Thoracic aorta (tissue), 2 donors: Measurements from ENCODE around the gene AJM1. TPM values are rescaled to one million over a fixed set of nuclear protein-coding genes. Genes with fewer than 3 reads are reported as not detected.
"Not testable (repeated sequence)": the region's sequence is repeated elsewhere in the genome, so short reads cannot be mapped to it uniquely, and the experiment has no call there.

ENCODE experiments used
- ATAC-seq: fragments of 150-250 bp; one replicate; pipeline ENCODE4 v1.8.0; 2017; ENCODE audit warnings: low read depth; ENCODE audit not compliant: insufficient number of reproducible peaks, low FRiP score
- DNase-seq: peaks from one replicate; pipeline ENCODE4 v3.0.0-alpha.2; 2020; ENCODE audit warnings: low spot score
- H3K27ac ChIP-seq, 2 donors: fragments of 200-600 bp; sonication (generic); 1 replicate in 1 of 2; 2 replicates in 1 of 2; pipeline ENCODE4 v1.5.1; 2016; ENCODE audit warnings: mild to moderate bottlenecking in 2 of 2, moderate library complexity in 2 of 2
- H3K27me3 ChIP-seq: fragments of 200-600 bp; sonication (generic); replicated peaks from 2 replicates; pipeline ENCODE4 v1.6.0; 2016; ENCODE audit warnings: mild to moderate bottlenecking; ENCODE audit not compliant: insufficient read depth
- H3K36me3 ChIP-seq: fragments of 200-600 bp; sonication (generic); one replicate; pipeline ENCODE4 v1.5.1; 2016
- H3K4me1 ChIP-seq, 2 donors: fragments of 200-600 bp; sonication (generic); 1 replicate in 1 of 2; 2 replicates in 1 of 2; pipeline versions ENCODE4 v1.5.1 to v1.6.0; 2016; ENCODE audit warnings: low read depth in 2 of 2, mild to moderate bottlenecking in 1 of 2; ENCODE audit not compliant: control insufficient read depth in 1 of 2
- H3K4me3 ChIP-seq: fragments of 200-600 bp; sonication (generic); 2 replicates; pipeline ENCODE4 v1.5.1; 2016; ENCODE audit warnings: mild to moderate bottlenecking
- H3K9me3 ChIP-seq: fragments of 200-600 bp; sonication (generic); 2 replicates; pipeline ENCODE4 v1.5.1; 2016
- CTCF ChIP-seq: fragments of 200-600 bp; sonication (generic); IDR thresholded peaks from one replicate; pipeline ENCODE4 v1.5.1; 2019; ENCODE audit warnings: antibody characterized with exemption
- total RNA-seq, 2 donors: library from RNA; depleted of rRNA; stranded (reverse); fragments of >200 nt; gene quantifications; one replicate each; pipeline versions ENCODE4 v1.1.0 to v1.2.3, GENCODE V29; 2016

AJM1 gene
- total RNA-seq, 2 donors from 2014 or later = 7.3 to 9.2 TPM

- no peak for TF ChIP-seq CTCF
- Histone ChIP-seq H3K27ac (no peak overlapping the region), H3K27me3 (no peaks in the 10 kb centered on the region), H3K4me1 (no peaks in the 10 kb centered on the region), H3K4me3 (no peak overlapping the region), H3K36me3 (peaks cover 43% of the 10 kb centered on the region), H3K9me3 (no peaks in the 10 kb centered on the region)
- ATAC-seq (no peak), DNase-seq (no peak)
These were observed 12.0 kb upstream of the AJM1 start for GRCh38 chr9:136829981-136830885.

GRCh38 chr9:136831002-136831719, 11.1 kb upstream of the AJM1 start:
- no peaks in the 10 kb centered on the region for H3K4me1 ChIP-seq
- ATAC-seq (no peak), DNase-seq (no peak)
- H3K27ac ChIP-seq = no peak overlapping the region
- no peak for TF ChIP-seq CTCF
- no peaks in the 10 kb centered on the region for H3K9me3 ChIP-seq
- H3K27me3 ChIP-seq = no peaks in the 10 kb centered on the region
- peaks cover 37% of the 10 kb centered on the region for H3K36me3 ChIP-seq
- H3K4me3 ChIP-seq = no peak overlapping the region

GRCh38 chr9:136831720-136832104, 10.6 kb upstream of the AJM1 start:
- H3K27me3 ChIP-seq = no peaks in the 10 kb centered on the region
- no peak overlapping the region for H3K27ac ChIP-seq
- peaks cover 33% of the 10 kb centered on the region for H3K36me3 ChIP-seq
- TF ChIP-seq CTCF = no peak
- H3K4me1 ChIP-seq = no peaks in the 10 kb centered on the region
- H3K4me3 ChIP-seq = no peak overlapping the region
- no peak for ATAC-seq
- no peak for DNase-seq
- no peaks in the 10 kb centered on the region for H3K9me3 ChIP-seq

- Histone ChIP-seq H3K27me3 (no peaks in the 10 kb centered on the region), H3K4me1 (no peaks in the 10 kb centered on the region), H3K4me3 (no peak overlapping the region), H3K9me3 (no peaks in the 10 kb centered on the region), H3K36me3 (peaks cover 33% of the 10 kb centered on the region), H3K27ac (no peak overlapping the region)
- no peak for DNase-seq
- ATAC-seq = no peak
- no peak for TF ChIP-seq CTCF
These were observed 9.7 kb upstream of the AJM1 start for GRCh38 chr9:136832581-136832980.

- H3K4me3 ChIP-seq, H3K9me3 ChIP-seq, H3K27ac ChIP-seq, H3K4me1 ChIP-seq, ATAC-seq, DNase-seq, H3K27me3 ChIP-seq: not testable (repeated sequence)
- peaks cover 27% of the 10 kb centered on the region for H3K36me3 ChIP-seq
These were observed 8.8 kb upstream of the AJM1 start for GRCh38 chr9:136833381-136834048.
